Keratinocyte (primary cell): ENCODE results near the gene SLC25A11. TPM values are rescaled to one million over a fixed set of nuclear protein-coding genes. Genes with fewer than 3 reads are reported as not detected.

Experiments used
- DNase-seq: peaks from one replicate; pipeline ENCODE4 v3.0.0-alpha.2; 2011; ENCODE audit warnings: low read depth, missing footprints, low spot score
- FAIRE-seq: peaks from 2 replicates; lab custom pipeline; 2011; peaks lifted over from hg19 to GRCh38; lab: Jason Lieb, UNC
- H2AFZ ChIP-seq: 2 replicates; pipeline ENCODE4 v1.6.0; 2012; ENCODE audit warnings: low read length, control low read depth, inconsistent platforms; ENCODE audit not compliant: control insufficient read depth
- H3K27ac ChIP-seq: 2 replicates; pipeline ENCODE4 v1.5.1; 2011; ENCODE audit warnings: low read length; ENCODE audit not compliant: control insufficient read depth, insufficient read depth
- H3K27me3 ChIP-seq: 3 replicates; pipeline ENCODE4 v1.6.0; 2011; ENCODE audit warnings: low read length; ENCODE audit not compliant: control insufficient read depth, insufficient read depth; ENCODE audit errors: extremely low read depth
- H3K36me3 ChIP-seq, 2 experiments: 2 replicates in 1 of 2; 3 replicates in 1 of 2; pipeline ENCODE4 v1.5.1; 2011; ENCODE audit warnings: low read length in 2 of 2, mild to moderate bottlenecking in 1 of 2; ENCODE audit not compliant: control insufficient read depth in 2 of 2, insufficient read depth in 2 of 2; ENCODE audit errors: extremely low read depth in 1 of 2
- H3K4me1 ChIP-seq: 3 replicates; pipeline ENCODE4 v1.5.1; 2011; ENCODE audit warnings: low read length; ENCODE audit not compliant: control insufficient read depth, insufficient read depth; ENCODE audit errors: extremely low read depth
- H3K4me2 ChIP-seq: 3 replicates; pipeline ENCODE4 v1.6.0; 2011; ENCODE audit warnings: low read depth, low read length; ENCODE audit not compliant: control insufficient read depth, insufficient read depth; ENCODE audit errors: extremely low read depth
- H3K4me3 ChIP-seq, 3 experiments: fragments of 200-600 bp in 1 of 3; sonication (generic) in 1 of 3; 2 replicates in 2 of 3; 3 replicates in 1 of 3; pipeline ENCODE4 v1.5.1; 2011 to 2016; ENCODE audit warnings: low read length in 3 of 3, mild to moderate bottlenecking in 3 of 3, control low read depth in 2 of 3, inconsistent platforms in 1 of 3, low read depth in 1 of 3, mixed read lengths in 1 of 3, mixed run types in 1 of 3, moderate library complexity in 1 of 3; ENCODE audit not compliant: control insufficient read depth in 2 of 3, insufficient read depth in 2 of 3; ENCODE audit errors: extremely low read depth in 1 of 3
- H3K79me2 ChIP-seq: 2 replicates; pipeline ENCODE4 v1.6.0; 2012; ENCODE audit warnings: low read length; ENCODE audit not compliant: control insufficient read depth, insufficient read depth
- H3K9ac ChIP-seq: 3 replicates; pipeline ENCODE4 v1.6.0; 2011; ENCODE audit warnings: low read length; ENCODE audit not compliant: control insufficient read depth, insufficient read depth; ENCODE audit errors: extremely low read depth
- H3K9me1 ChIP-seq: 3 replicates; pipeline ENCODE4 v1.6.0; 2011; ENCODE audit warnings: low read length; ENCODE audit not compliant: control insufficient read depth, insufficient read depth; ENCODE audit errors: extremely low read depth
- H3K9me3 ChIP-seq: 2 replicates; pipeline ENCODE4 v1.5.1; 2012; ENCODE audit warnings: low read depth, low read length; ENCODE audit not compliant: control insufficient read depth
- H4K20me1 ChIP-seq: 3 replicates; pipeline ENCODE4 v1.6.0; 2011; ENCODE audit warnings: low read length; ENCODE audit not compliant: control insufficient read depth, insufficient read depth; ENCODE audit errors: extremely low read depth
- CTCF ChIP-seq, 3 experiments: IDR thresholded peaks in 1 of 3; conservative IDR thresholded peaks in 1 of 3; optimal IDR thresholded peaks in 1 of 3; 2 replicates in 2 of 3; 3 replicates in 1 of 3; pipeline versions ENCODE3 to v1.5.1; 2011; ENCODE audit warnings: low read length in 3 of 3, mild to moderate bottlenecking in 3 of 3, moderate library complexity in 2 of 3, control low read depth in 1 of 3, inconsistent platforms in 1 of 3; ENCODE audit not compliant: insufficient read depth in 2 of 3; ENCODE audit errors: extremely low read depth in 1 of 3
- EZH2 ChIP-seq: IDR thresholded peaks from one replicate; pipeline ENCODE4 v1.6.1; 2012; ENCODE audit warnings: inconsistent platforms, mild to moderate bottlenecking, low read length, moderate library complexity
- dilution Hi-C: fragments of 300-500 bp; cut with MboI; formaldehyde crosslinking; loops from one replicate; pipeline ENCODE4 v1.7.0; 2020; ENCODE audit warnings: low sequenced_read_pairs; ENCODE audit not compliant: extremely low pct_ligation_motif_present
- polyA plus RNA-seq, 5 experiments: library from polyadenylated mRNA; depleted of rRNA in 3 of 5; stranded (reverse) in 3 of 5; stranded (forward) in 1 of 5; unstranded in 1 of 5; fragments of >200 nt; gene quantifications; 1 replicate in 1 of 5; 2 replicates in 3 of 5; 3 replicates in 1 of 5; pipeline versions ENCODE4 v1.2.1 to v1.2.3, GENCODE V29; 2011 to 2012; ENCODE audit warnings: missing spikeins in 2 of 5, low read depth in 1 of 5, low replicate concordance in 1 of 5

The SLC25A11 gene
- polyA plus RNA-seq, 1 donor (not counting 4 experiments of a cell fraction or from before 2014, with no cell fraction given): 33.8 TPM

- Histone ChIP-seq H3K9ac (no peak overlapping the region), H3K27me3 (no peaks in the 10 kb centered on the region), H2AFZ (no peak overlapping the region), H3K9me1 (no peaks in the 10 kb centered on the region), H3K4me1 (peaks cover 8% of the 10 kb centered on the region), H3K79me2 (peaks cover 10% of the 10 kb centered on the region), H3K4me2 (no peak overlapping the region), H3K36me3 (peaks cover 10 to 19% of the 10 kb centered on the region in 2 experiments), H4K20me1 (no peaks in the 10 kb centered on the region), H3K9me3 (no peaks in the 10 kb centered on the region), H3K27ac (no peak overlapping the region), H3K4me3 (no peak overlapping the region)
- DNase-seq: no peak
- FAIRE-seq: no peak
- no peak for TF ChIP-seq EZH2
- TF ChIP-seq CTCF (optimal IDR thresholded peaks at IDR 0.05 in 1 of 3, IDR thresholded peaks at IDR 0.05 in 1 of 3, conservative IDR thresholded peaks at IDR 0.05 in 1 of 3; ENCODE audit: extremely low read depth in 1 of 3, insufficient read depth in 2 of 3, low read length in 3 of 3): no peak
- dilution Hi-C loops: no loop called here
Measured at GRCh38 chr17:4933646-4934045, 6.2 kb downstream of the SLC25A11 start.

GRCh38 chr17:4932756-4933155, 7.1 kb downstream of the SLC25A11 start:
- Histone ChIP-seq H3K4me2 (no peak overlapping the region), H3K9me3 (no peaks in the 10 kb centered on the region), H3K4me3 (no peak overlapping the region), H4K20me1 (no peaks in the 10 kb centered on the region), H2AFZ (no peak overlapping the region), H3K9me1 (no peaks in the 10 kb centered on the region), H3K27me3 (no peaks in the 10 kb centered on the region), H3K27ac (no peak overlapping the region), H3K4me1 (peaks cover 7% of the 10 kb centered on the region), H3K36me3 (peaks cover 4 to 13% of the 10 kb centered on the region in 2 experiments), H3K79me2 (peaks cover 1% of the 10 kb centered on the region), H3K9ac (no peak overlapping the region)
- no peak for FAIRE-seq
- no peak for TF ChIP-seq EZH2
- no peak for TF ChIP-seq CTCF (optimal IDR thresholded peaks at IDR 0.05 in 1 of 3, IDR thresholded peaks at IDR 0.05 in 1 of 3, conservative IDR thresholded peaks at IDR 0.05 in 1 of 3; ENCODE audit: extremely low read depth in 1 of 3, insufficient read depth in 2 of 3, low read length in 3 of 3)
- DNase-seq: no peak
- dilution Hi-C loops: no loop called here
